Fibroblast of upper back skin (primary cell): Measurements from ENCODE around the gene PRLH.
"Not testable (repeated sequence)": the region's sequence is repeated elsewhere in the genome, so short reads cannot be mapped to it uniquely, and the experiment has no call there.

ENCODE experiments used
- DNase-seq: peaks from one replicate; pipeline ENCODE4 v3.0.0-alpha.2; 2013

The PRLH gene

DNA sequence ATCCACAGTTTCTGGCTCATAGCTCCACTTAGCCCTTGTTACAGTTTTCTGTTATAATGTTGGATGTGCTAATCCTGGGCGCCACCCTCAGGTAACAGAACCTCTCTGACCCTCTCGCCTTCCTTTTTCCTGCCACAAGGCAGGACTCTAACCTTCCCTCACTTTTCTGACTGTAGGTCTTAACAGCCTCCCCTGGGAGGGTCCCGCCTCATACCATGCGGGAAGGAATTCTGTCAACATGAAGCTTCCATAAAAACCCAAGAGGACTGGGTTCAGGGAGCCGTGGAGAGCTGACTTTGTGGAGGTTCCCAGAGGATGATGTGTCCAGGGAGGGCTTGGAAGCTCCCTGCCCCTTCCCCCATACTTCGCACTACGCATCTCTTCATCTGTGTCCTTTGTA lies 36.0 kb downstream of the PRLH start:
- DNase-seq, result no peak

GRCh38 chr2:237603049-237603717 lies 36.8 kb downstream of the PRLH start:
- no peak for DNase-seq

DNA sequence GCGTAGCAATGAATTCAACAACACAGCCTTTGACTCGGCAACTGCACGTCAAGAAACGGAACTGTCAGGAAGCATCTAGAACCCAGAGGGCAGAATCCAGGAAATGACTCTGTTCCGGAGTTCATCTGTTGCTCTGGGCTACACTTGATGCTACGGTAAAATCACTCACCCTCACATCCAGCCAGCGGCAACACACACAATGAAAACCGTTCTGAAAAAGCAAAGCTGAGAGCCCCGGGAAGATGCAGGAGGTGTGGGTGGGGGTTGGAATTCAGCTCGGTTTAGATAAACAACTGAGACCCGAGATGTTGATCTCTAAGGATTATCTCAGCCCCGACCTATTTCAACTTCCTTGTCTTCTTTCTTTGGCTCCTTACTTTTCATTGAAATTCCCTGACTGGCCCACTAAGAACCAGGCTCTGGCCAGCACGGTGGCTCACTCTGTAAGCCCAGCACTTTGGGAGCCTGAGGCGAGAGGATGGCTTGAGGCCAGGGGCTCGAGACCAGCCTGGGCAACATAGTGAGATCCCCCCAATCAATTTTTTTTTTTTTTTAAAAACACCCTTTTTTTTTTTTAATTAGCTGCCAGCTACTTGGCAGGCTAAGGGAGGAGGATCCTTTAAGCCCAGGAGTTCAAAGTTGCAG lies 37.5 kb downstream of the PRLH start:
- peak; percentile 46 for DNase-seq

GRCh38 chr2:237604391-237604790 lies 38.0 kb downstream of the PRLH start:
- DNase-seq, result no peak

GRCh38 chr2:237604960-237605359 lies 38.6 kb downstream of the PRLH start:
- peak; percentile 41 for DNase-seq

- DNase-seq, result not testable (repeated sequence)
Observed at GRCh38 chr2:237606522-237606921, 40.1 kb downstream of the PRLH start.

- no peak for DNase-seq
Observed at GRCh38 chr2:237612527-237613357, 46.4 kb downstream of the PRLH start.

DNA sequence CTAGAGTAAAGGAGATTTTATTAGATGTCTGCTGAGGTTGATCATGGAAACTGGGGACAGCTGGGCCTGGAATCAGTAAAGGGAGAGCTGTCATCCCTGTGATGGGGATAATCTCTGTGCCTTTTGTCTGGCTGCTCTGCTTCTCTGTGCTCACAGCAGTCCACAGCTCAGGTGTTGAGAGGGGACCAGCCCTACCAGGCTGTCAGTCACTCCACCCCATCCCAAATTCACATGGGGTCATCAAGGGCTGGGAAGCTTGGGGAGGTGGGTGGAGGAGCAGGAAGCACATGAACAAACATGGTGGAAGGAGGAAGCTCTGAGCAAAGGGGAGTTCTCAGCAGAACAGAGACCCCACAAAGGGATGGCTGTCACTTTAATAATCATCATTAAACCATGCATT lies 47.3 kb downstream of the PRLH start:
- no peak for DNase-seq

DNA sequence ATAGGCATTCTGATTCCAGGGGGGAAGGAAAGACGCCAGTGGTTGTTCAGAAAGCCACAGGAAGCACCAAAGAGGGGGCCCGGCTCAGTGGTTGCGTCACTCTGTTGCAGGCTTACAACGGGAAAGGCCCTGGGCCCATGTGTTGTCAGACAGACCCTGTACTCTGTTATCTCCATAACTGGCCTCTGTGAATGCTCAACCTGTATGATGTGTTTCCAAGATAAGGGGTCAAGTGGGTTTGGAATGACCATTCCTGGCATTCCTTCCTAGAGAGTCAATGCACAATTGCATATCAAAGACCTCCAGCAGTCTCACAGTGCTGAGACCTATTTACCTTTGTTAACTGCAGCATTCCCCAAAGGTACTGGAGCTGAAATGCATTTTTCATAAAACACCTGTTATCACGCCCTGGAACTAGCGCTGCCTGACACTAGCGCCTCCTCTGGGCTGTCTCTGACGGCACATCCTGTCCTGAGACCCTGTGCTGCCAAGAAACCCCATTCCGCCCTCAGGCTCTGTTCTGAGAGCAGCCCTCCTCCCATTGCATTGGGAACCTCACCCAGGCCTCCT lies 47.9 kb downstream of the PRLH start:
- peak; percentile 60 for DNase-seq

DNA sequence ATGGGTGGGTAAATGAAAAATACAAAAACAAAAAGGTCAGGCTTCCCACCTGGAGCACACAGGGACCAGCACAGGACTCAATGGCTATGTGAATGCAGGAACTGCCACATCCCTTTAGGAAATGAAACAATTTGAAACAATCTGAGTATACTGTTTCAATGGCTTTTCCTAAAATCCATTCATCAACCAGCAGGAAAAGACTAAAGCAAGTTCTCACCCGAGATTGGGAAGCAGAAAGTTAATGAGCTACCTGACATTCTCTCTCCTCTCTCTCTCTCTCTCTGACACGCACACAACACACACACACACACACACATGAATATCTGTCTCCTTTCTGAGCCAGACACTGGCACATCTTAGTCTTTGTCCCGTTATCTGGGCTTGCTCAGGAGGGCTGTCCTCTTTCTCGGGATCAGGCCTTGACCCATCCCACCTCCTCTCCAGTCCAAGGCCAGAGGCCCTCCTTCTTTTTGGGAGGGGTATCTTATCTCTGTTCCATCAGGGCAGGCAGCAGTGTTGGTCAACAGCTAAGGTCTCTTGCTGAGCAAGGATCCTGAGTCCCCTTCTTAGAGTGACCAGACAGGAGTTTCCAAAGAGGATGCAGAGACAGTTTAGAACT lies 49.4 kb downstream of the PRLH start:
- no peak for DNase-seq

DNA sequence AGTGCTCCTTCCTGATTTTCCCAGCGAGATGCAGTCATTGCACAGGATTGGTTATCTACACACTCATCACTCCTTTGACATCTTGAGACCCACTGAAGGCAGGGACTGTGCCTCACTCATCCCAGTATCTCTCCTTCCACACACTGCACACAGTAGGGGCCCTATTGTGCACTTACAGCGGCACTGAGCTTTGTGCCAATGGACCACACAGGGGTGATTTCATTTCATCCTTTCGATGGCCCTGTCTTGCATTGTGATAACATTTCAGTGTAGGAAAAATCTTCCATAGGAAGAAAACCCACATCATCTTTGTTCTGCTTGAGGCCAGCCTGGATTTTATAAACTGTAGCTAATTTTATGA lies 50.0 kb downstream of the PRLH start:
- DNase-seq, result no peak
